Measurements from ENCODE around the gene DENND5B.

DENND5B gene

DNA sequence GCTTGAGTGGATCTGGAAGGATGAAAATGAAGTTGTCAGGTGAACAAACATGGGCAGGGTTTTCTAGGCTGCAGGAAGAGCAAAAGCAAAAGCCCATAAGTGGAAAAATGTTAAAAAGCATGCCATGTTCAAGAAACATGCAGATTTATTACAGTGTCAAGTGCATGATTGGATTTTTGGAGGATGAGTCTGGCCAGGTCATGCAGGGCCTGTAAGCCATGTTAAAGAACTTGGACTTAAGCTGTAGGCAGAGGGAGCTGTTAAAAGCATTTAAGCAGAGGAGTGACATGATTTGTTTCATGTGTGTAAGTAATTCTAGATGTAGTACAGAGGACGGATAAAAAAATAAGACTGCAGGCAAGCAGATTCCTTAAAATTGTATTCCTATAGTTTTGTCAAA is 248.7 kb downstream of the DENND5B start:
- no peak overlapping the region for H3K27ac ChIP-seq
- TF ChIP-seq, protein P1, sequence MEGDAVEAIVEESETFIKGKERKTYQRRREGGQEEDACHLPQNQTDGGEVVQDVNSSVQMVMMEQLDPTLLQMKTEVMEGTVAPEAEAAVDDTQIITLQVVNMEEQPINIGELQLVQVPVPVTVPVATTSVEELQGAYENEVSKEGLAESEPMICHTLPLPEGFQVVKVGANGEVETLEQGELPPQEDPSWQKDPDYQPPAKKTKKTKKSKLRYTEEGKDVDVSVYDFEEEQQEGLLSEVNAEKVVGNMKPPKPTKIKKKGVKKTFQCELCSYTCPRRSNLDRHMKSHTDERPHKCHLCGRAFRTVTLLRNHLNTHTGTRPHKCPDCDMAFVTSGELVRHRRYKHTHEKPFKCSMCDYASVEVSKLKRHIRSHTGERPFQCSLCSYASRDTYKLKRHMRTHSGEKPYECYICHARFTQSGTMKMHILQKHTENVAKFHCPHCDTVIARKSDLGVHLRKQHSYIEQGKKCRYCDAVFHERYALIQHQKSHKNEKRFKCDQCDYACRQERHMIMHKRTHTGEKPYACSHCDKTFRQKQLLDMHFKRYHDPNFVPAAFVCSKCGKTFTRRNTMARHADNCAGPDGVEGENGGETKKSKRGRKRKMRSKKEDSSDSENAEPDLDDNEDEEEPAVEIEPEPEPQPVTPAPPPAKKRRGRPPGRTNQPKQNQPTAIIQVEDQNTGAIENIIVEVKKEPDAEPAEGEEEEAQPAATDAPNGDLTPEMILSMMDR (conservative IDR thresholded peaks at IDR 0.05): no peak

DNA sequence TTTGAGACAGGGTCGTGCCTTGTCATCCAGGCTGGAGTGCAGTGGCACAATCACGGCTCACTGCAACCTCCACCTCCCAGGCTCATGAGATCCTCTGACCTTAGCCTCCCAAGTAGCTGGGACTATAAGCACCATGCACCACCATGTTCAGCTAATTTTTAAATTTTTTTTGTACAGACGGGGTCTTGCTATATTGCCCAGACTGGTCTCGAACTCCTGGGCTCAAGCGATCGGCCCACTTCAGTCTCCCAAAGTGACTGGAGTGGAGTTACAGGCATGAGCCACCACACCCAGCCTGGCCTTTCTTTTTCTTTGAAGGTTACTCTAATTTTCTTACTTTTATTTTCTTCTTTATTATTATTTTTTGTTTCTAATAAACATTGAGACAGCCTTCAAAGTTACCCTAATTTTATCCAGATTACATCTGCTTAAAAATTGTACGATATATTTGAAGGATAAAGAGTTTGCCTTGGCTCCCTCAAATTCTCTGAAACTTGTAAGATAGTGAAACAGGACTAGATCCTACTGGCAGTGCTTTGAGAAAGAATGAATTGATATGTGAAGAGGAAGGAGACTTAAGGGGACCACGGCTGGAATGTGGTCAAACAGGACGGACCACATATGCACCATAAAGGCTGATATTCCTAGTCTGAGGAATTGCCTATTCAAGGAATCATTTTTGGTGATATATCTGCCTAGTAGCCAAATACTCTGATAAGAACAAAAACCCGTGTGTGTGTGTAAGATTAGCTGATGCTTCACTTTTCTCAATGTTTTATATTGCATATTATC is 250.9 kb downstream of the DENND5B start:
- TF ChIP-seq, protein P1 (conservative IDR thresholded peaks at IDR 0.05): no peak
- H3K27ac ChIP-seq: no peak overlapping the region

- TF ChIP-seq, protein P1 (conservative IDR thresholded peaks at IDR 0.05): no peak
These were observed 253.0 kb downstream of the DENND5B start for GRCh38 chr12:31337952-31338351.

More at GRCh38 chr12:31337952-31338351, 253.0 kb downstream of the DENND5B start:
- H3K27ac ChIP-seq: no peak overlapping the region
